A673 (cell line): ENCODE data around the gene ARL16. TPM values are rescaled to one million over a fixed set of nuclear protein-coding genes. Genes with fewer than 3 reads are reported as not detected.
A peak's percentile ranks its signal among the peaks of the same experiment; 100 is the strongest.
"Not testable (repeated sequence)": the region's sequence is repeated elsewhere in the genome, so short reads cannot be mapped to it uniquely, and the experiment has no call there.

Source experiments
- BruUV-seq: library from RNA; stranded (reverse); fragments of 400-500 nt; replicated peaks from 2 replicates; lab custom pipeline; 2021; lab: Mats Ljungman, UMichigan
- CTCF ChIA-PET: fragments of 300-600 bp; sonication (Branson Sonifier 250); formaldehyde crosslinking; loops from one replicate; lab custom pipeline; 2022; ENCODE audit warnings: antibody characterized with exemption; lab: Charles Lee
- POLR2A ChIA-PET: fragments of 300-600 bp; sonication (Branson Sonifier 250); formaldehyde crosslinking; loops from one replicate; lab custom pipeline; 2022; ENCODE audit warnings: antibody characterized with exemption; ENCODE audit not compliant: low non-redundant PET; lab: Charles Lee
- DNase-seq: peaks from one replicate; pipeline ENCODE4 v3.0.0-alpha.2; 2015; ENCODE audit warnings: low spot score
- H3K27ac ChIP-seq: fragments of 200-600 bp; sonication (generic); 2 replicates; pipeline ENCODE4 v1.5.1; 2016; ENCODE audit warnings: mixed run types, low read depth, mild to moderate bottlenecking, mixed read lengths, antibody characterized with exemption, low read length; ENCODE audit not compliant: poor library complexity, severe bottlenecking
- H3K27me3 ChIP-seq: fragments of 200-600 bp; sonication (generic); replicated peaks from 2 replicates; pipeline ENCODE4 v1.6.1; 2017; ENCODE audit warnings: mixed run types, low read depth, mild to moderate bottlenecking, mixed read lengths, antibody characterized with exemption, low read length; ENCODE audit not compliant: insufficient read depth, poor library complexity
- H3K36me3 ChIP-seq: fragments of 200-600 bp; sonication (generic); 2 replicates; pipeline ENCODE4 v1.6.1; 2016; ENCODE audit warnings: mixed run types, mild to moderate bottlenecking, mixed read lengths, antibody characterized with exemption, low read length; ENCODE audit not compliant: insufficient read depth, poor library complexity, severe bottlenecking
- H3K4me1 ChIP-seq: fragments of 200-600 bp; sonication (generic); 2 replicates; pipeline ENCODE4 v1.6.1; 2017; ENCODE audit warnings: mixed run types, mild to moderate bottlenecking, mixed read lengths, antibody characterized with exemption, low read length; ENCODE audit not compliant: insufficient read depth, poor library complexity, severe bottlenecking
- H3K4me3 ChIP-seq: fragments of 200-600 bp; sonication (generic); 2 replicates; pipeline ENCODE4 v1.5.1; 2016; ENCODE audit warnings: low read depth, mixed run types, mild to moderate bottlenecking, mixed read lengths, low read length; ENCODE audit not compliant: poor library complexity, severe bottlenecking
- H3K9me3 ChIP-seq: fragments of 200-600 bp; sonication (generic); 2 replicates; pipeline ENCODE4 v1.6.1; 2016; ENCODE audit warnings: mixed run types, low read depth, mild to moderate bottlenecking, mixed read lengths, antibody characterized with exemption, low read length; ENCODE audit not compliant: poor library complexity, severe bottlenecking
- CTCF ChIP-seq: fragments of 300-800, 200-600 bp; sonication (generic); conservative IDR thresholded peaks from 2 replicates; pipeline ENCODE4 v1.5.1; 2017; ENCODE audit warnings: low read depth, mild to moderate bottlenecking, antibody characterized with exemption, low read length, moderate library complexity, mixed read lengths
- EZH2 ChIP-seq: fragments of 200-600 bp; sonication (generic); IDR thresholded peaks from 2 replicates; pipeline ENCODE4 v1.6.1; 2017; ENCODE audit warnings: borderline replicate concordance, low read depth, mild to moderate bottlenecking, mixed read lengths, antibody characterized with exemption, low read length; ENCODE audit not compliant: poor library complexity, severe bottlenecking
- intact Hi-C: fragments of 100-400 bp; cut with micrococcal nuclease; formaldehyde crosslinking; loops from one replicate; pipeline ENCODE4 v1.10.0; 2022; ENCODE audit not compliant: unreplicated experiment
- total RNA-seq: library from RNA; stranded (reverse); gene quantifications from 2 replicates; pipeline ENCODE4 v1.2.3, GENCODE V29; 2021

The ARL16 gene
- total RNA-seq, 1 experiment from 2014 or later = 62.8 TPM

- H3K4me3 ChIP-seq, BruUV-seq, intact Hi-C loops, H3K4me1 ChIP-seq, H3K9me3 ChIP-seq, H3K27ac ChIP-seq, H3K27me3 ChIP-seq: not testable (repeated sequence)
- peak; percentile 50 for TF ChIP-seq CTCF
- ChIA-PET CTCF (interaction anchor here (0.6 to 0.9 kb wide), 2 partner anchors 8 to 51 kb away, joined by 3 to 4 read pairs; no protein-coding TSS in a partner anchor), POLR2A (interaction anchor here (0.7 kb wide), 1 partner anchor 33 kb away, joined by 3 read pairs; no protein-coding TSS in a partner anchor)
- DNase-seq = peak; percentile 37
- H3K36me3 ChIP-seq = peaks cover 44% of the 10 kb centered on the region
Observed at GRCh38 chr17:81675515-81676221, 7.9 kb downstream of the ARL16 start.

- POLR2A ChIA-PET = no interaction called here
- no peak overlapping the region for H3K27ac ChIP-seq
- DNase-seq = no peak
- no peaks in the 10 kb centered on the region for H3K9me3 ChIP-seq
- no peaks in the 10 kb centered on the region for H3K27me3 ChIP-seq
- H3K4me1 ChIP-seq = no peaks in the 10 kb centered on the region
- no peak overlapping the region for H3K4me3 ChIP-seq
- TF ChIP-seq EZH2 (no peak), CTCF (no peak)
- BruUV-seq = no TSS peak
- CTCF ChIA-PET = no interaction called here
- intact Hi-C loops = no loop called here
- H3K36me3 ChIP-seq = peaks cover 61% of the 10 kb centered on the region
Observed at GRCh38 chr17:81673561-81674258, 9.9 kb downstream of the ARL16 start.

- H3K36me3 ChIP-seq = peaks cover 69% of the 10 kb centered on the region
- intact Hi-C loops = no loop called here
- no peak overlapping the region for H3K4me3 ChIP-seq
- no peak for TF ChIP-seq EZH2
- TF ChIP-seq CTCF = no peak
- BruUV-seq = no TSS peak
- H3K27ac ChIP-seq = no peak overlapping the region
- ChIA-PET POLR2A (no interaction called here), CTCF (no interaction called here)
- H3K9me3 ChIP-seq = no peaks in the 10 kb centered on the region
- H3K27me3 ChIP-seq = no peaks in the 10 kb centered on the region
- no peak for DNase-seq
- H3K4me1 ChIP-seq = peaks cover 4% of the 10 kb centered on the region
Observed at GRCh38 chr17:81672954-81673353, 10.6 kb downstream of the ARL16 start.
